ENCODE data around the gene PIGQ. TPM values are rescaled to one million over a fixed set of nuclear protein-coding genes. Genes with fewer than 3 reads are reported as not detected.

PIGQ gene
- total RNA-seq, 2 donors from 2014 or later, result 20.8 to 21.0 TPM

DNA sequence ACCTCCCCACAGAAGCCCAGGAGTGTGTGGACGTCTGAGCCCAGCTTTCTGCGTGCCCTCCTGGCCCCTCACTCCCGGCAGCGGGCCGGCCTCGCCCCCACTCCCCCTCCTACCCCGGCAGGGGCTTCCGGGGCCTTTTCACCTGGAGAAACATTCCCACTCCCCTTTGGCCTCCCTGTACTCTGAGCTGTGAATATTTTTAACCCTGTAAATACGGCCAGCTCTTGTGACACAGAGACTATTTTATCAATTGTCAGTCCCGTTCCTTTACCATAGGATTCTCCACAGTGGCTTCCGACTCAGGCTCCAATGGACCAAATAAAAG, 15.5 kb upstream of the PIGQ start:
- H3K9me3 ChIP-seq, result no peaks in the 10 kb centered on the region
- H3K27me3 ChIP-seq, result no peaks in the 10 kb centered on the region
- DNase-seq (ENCODE audit: low spot score), result no peak
- TF ChIP-seq, protein P1, sequence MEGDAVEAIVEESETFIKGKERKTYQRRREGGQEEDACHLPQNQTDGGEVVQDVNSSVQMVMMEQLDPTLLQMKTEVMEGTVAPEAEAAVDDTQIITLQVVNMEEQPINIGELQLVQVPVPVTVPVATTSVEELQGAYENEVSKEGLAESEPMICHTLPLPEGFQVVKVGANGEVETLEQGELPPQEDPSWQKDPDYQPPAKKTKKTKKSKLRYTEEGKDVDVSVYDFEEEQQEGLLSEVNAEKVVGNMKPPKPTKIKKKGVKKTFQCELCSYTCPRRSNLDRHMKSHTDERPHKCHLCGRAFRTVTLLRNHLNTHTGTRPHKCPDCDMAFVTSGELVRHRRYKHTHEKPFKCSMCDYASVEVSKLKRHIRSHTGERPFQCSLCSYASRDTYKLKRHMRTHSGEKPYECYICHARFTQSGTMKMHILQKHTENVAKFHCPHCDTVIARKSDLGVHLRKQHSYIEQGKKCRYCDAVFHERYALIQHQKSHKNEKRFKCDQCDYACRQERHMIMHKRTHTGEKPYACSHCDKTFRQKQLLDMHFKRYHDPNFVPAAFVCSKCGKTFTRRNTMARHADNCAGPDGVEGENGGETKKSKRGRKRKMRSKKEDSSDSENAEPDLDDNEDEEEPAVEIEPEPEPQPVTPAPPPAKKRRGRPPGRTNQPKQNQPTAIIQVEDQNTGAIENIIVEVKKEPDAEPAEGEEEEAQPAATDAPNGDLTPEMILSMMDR (IDR thresholded peaks at IDR 0.05), result no peak
- H3K4me3 ChIP-seq, result no peak overlapping the region
- H3K36me3 ChIP-seq, result peaks cover 34% of the 10 kb centered on the region
- no peak overlapping the region for H3K27ac ChIP-seq
- peaks cover 0 to 8% of the 10 kb centered on the region in 2 donors for H3K4me1 ChIP-seq

DNA sequence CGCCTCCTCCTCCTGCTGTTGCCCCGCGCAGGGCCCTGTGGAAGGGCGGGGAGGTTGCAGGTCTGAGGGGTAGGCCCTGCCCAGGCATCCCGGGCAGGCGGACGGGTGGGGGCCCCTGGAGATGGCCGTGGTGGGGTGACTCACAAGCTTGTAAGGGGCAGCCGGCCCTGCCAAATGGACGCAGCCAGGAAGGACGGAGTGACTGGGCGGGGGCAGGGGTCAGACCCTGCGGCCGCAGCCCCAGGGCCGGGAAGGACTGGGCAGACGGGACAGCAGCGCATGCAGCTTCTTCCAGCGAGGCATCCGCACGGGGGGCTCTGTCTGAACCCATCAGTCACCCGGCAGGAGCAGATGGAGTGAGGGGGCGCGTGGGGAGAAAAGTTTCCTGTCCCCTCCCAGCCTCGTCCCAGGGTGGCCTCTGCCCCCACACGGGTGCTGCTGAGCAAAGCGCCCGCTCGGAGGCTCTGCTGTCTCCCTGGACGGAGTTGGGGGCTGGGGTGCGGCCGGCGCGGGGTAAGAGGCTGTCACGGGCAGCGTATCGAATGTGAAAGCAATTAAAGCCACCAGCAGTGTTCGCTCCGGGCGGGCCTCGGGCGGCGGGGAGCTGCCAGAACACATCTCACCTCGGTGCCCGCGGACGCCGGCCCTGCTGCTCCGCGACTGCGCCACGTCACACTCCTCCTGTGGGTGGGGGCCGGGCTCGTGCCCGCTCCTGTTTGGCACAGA, 15.0 kb upstream of the PIGQ start:
- Histone ChIP-seq H3K4me1 (peaks cover 0 to 13% of the 10 kb centered on the region in 2 donors), H3K27me3 (peaks cover 0 to 5% of the 10 kb centered on the region in 2 donors), H3K9me3 (no peaks in the 10 kb centered on the region), H3K4me3 (no peak overlapping the region), H3K36me3 (peaks cover 28% of the 10 kb centered on the region), H3K27ac (no peak overlapping the region)
- no peak for DNase-seq (ENCODE audit: low spot score)
- TF ChIP-seq, protein P1 (IDR thresholded peaks at IDR 0.05), result no peak

DNA sequence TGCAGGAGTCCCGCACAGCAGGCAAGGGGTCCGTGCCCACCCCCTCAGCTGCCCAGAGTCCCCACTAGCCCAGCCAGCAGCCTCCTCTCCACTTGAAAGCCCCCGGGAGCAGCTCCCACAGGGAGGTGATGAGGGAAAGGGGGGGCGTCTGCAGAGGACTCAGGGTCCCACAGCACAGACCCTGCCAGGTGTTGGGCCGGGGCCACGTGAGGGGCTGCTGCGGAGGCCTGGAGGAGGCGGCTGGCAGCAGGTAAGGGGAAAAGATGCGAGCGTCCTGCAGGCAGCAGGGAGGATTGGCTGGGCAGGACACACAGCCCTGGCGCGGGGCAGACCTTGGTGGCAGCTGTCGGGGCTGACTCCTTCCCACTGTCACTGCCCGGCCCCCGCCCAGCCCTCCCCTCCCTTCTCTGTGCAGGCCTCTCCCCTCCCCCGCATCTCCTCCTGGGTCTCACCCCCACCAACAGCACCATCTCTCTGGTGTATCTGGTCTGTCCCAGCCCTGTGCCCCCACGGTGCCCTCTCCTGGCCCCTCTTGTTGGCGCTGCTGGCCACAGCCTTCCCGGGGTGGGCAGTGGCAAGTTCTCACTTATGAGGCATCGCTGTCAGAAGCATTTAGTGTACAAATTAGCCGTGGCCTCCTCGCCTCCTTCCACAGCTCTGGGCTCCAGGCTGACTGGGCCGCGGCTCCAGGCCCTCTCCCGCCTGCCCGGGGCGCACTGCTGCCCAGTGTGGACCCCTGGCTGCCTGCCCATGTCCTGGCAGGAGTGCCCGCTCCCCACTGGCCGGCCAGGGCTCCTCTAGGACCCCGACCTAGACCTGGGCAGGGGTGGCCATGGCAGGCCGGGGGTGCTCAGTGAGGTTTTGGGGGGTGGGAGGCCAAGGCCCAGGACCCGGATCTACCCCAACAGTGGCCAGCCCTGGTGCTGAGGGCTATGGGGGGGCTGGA, 14.0 kb upstream of the PIGQ start:
- DNase-seq (ENCODE audit: low spot score), result no peak
- Histone ChIP-seq H3K4me1 (peaks cover 0 to 14% of the 10 kb centered on the region in 2 donors), H3K36me3 (peaks cover 23% of the 10 kb centered on the region), H3K9me3 (no peaks in the 10 kb centered on the region), H3K4me3 (no peak overlapping the region), H3K27ac (no peak overlapping the region), H3K27me3 (peaks cover 1 to 9% of the 10 kb centered on the region in 2 donors)
- TF ChIP-seq, protein P1 (IDR thresholded peaks at IDR 0.05), result no peak

DNA sequence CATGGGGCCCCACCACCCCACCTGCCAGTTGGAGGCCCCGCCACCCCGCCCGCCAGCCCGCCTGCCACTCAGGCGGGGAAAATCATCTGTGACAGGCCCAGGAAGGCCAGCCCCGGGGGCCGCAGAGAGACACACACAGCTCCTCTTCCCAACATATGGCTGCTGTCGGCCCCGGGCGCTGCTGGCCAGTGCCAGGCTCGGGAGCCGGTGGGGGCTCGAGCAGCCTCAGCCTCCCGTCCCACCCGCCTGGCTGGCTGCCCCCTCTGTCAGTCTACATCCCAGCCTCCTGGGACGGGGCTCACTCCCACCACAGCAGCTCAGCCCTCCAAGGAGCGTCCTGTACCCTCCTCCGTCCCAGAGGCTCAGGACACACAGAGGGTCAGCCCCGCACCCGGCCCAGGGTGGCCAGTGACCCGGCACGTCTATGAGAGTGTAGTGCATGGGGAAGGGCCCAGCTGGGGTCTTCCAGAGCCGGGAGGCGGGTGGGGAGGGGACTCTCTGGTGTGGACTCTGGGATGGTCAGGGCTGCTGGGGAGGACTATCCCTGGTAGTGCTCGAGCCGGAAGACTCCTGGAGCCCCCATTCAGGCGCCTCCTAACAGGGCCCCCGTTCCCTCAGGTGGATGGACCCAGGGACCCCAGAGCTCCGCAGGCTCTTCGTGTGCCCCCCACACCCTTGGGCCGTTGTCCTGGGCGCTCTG, 13.1 kb upstream of the PIGQ start:
- TF ChIP-seq, protein P1 (IDR thresholded peaks at IDR 0.05), result no peak
- H3K4me1 ChIP-seq, result peaks cover 0 to 14% of the 10 kb centered on the region in 2 donors
- H3K27me3 ChIP-seq, result peaks cover 9 to 16% of the 10 kb centered on the region in 2 donors
- DNase-seq (ENCODE audit: low spot score), result no peak
- H3K9me3 ChIP-seq, result no peaks in the 10 kb centered on the region
- H3K27ac ChIP-seq, result no peak overlapping the region
- no peak overlapping the region for H3K4me3 ChIP-seq
- peaks cover 20% of the 10 kb centered on the region for H3K36me3 ChIP-seq

DNA sequence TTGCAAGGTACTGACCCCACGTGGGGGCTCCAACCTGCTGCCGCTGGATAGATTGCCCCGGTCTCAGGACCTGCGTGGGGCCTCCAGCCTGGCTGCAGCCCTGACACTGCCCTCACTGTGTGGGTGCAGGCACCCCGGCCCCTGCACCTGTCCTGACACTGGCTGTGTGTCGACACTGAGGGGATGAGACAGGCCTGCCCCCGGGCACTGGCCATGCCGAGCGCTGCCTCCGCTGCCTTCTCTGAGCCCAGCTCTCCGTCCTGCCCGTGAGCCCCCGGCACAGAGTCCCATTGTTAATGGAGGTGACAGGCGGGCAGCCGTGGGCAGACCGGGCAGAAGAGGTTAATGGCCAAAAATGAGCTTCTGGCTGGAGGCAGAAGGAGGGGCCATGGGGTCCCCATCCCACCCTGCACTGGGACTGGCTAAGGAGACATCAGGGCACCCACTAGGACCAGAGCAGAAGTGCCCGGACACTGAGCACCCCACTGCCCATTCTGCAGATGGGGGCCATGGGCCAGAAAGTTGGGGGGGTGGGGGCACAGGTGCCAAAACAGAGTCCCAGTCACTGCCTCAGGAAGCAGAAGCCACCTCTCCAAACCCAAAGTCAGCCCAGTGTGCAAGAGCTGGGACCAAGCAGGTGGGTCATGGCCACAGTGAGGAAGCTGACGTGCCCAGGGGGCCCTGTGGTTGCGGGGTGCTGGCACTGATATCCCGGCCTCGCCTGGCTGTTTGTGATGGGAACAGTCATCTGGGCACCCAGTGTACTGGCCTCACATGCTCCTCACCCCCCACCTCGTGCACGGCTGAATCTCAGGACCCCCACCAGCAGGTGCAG, 12.1 kb upstream of the PIGQ start:
- H3K9me3 ChIP-seq, result no peaks in the 10 kb centered on the region
- TF ChIP-seq, protein P1 (IDR thresholded peaks at IDR 0.05), result no peak
- H3K4me1 ChIP-seq, result peaks cover 0 to 14% of the 10 kb centered on the region in 2 donors
- peaks cover 9% of the 10 kb centered on the region for H3K36me3 ChIP-seq
- H3K4me3 ChIP-seq, result no peak overlapping the region
- H3K27ac ChIP-seq, result no peak overlapping the region
- no peak for DNase-seq (ENCODE audit: low spot score)
- H3K27me3 ChIP-seq, result peaks cover 9 to 16% of the 10 kb centered on the region in 2 donors

All from right atrium auricular region (tissue), 2 donors.